ENCODE data around the gene ZNF117.

Gene ZNF117

GRCh38 chr7:64997164-64997908 lies 6.5 kb upstream of the ZNF117 start:
- H3K27me3 ChIP-seq (ENCODE audit: control insufficient read depth, insufficient read depth, low read length) = no peaks in the 10 kb centered on the region
- H3K9me3 ChIP-seq (ENCODE audit: control insufficient read depth, low read length) = no peaks in the 10 kb centered on the region
- no peak overlapping the region for H2AFZ ChIP-seq
- no peaks in the 10 kb centered on the region for H3K36me3 ChIP-seq (ENCODE audit: control insufficient read depth, insufficient read depth, low read length)
- H3K79me2 ChIP-seq = peaks cover 9% of the 10 kb centered on the region
- peak overlapping the region; percentile 85 for H3K27ac ChIP-seq
- no peak overlapping the region for H3K4me3 ChIP-seq (ENCODE audit: low read depth, low read length)
- TF ChIP-seq, protein P1, sequence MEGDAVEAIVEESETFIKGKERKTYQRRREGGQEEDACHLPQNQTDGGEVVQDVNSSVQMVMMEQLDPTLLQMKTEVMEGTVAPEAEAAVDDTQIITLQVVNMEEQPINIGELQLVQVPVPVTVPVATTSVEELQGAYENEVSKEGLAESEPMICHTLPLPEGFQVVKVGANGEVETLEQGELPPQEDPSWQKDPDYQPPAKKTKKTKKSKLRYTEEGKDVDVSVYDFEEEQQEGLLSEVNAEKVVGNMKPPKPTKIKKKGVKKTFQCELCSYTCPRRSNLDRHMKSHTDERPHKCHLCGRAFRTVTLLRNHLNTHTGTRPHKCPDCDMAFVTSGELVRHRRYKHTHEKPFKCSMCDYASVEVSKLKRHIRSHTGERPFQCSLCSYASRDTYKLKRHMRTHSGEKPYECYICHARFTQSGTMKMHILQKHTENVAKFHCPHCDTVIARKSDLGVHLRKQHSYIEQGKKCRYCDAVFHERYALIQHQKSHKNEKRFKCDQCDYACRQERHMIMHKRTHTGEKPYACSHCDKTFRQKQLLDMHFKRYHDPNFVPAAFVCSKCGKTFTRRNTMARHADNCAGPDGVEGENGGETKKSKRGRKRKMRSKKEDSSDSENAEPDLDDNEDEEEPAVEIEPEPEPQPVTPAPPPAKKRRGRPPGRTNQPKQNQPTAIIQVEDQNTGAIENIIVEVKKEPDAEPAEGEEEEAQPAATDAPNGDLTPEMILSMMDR (IDR thresholded peaks at IDR 0.05) = no peak
- no peak overlapping the region for H3K9ac ChIP-seq
- peaks cover 21% of the 10 kb centered on the region for H3K4me1 ChIP-seq
- no peak overlapping the region for H3K4me2 ChIP-seq (ENCODE audit: low read length)

DNA sequence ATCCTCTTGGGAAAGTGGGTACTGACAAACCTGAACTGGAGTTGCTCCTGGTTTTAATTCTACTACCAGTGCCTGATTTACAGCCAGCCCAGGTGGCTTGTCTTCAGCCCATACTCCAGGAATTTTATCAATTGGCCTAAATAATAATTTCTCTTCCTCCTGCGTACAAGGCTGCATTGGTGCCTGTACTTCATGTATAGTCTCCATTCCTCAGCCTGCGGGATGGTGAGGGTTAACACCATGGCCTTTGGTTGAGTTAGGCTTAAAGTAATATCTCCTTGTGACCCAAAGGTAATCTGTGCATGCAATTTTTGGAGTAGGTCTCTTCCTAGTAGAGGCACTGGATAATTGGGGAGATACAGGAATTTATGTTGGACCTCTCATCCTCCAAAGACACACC lies 5.5 kb upstream of the ZNF117 start:
- TF ChIP-seq, protein P1 (IDR thresholded peaks at IDR 0.05) = no peak
- H3K4me3 ChIP-seq (ENCODE audit: low read depth, low read length) = no peak overlapping the region
- H3K36me3 ChIP-seq (ENCODE audit: control insufficient read depth, insufficient read depth, low read length) = no peaks in the 10 kb centered on the region
- no peak overlapping the region for H3K9ac ChIP-seq
- no peaks in the 10 kb centered on the region for H3K27me3 ChIP-seq (ENCODE audit: control insufficient read depth, insufficient read depth, low read length)
- H3K9me3 ChIP-seq (ENCODE audit: control insufficient read depth, low read length) = no peaks in the 10 kb centered on the region
- no peak overlapping the region for H2AFZ ChIP-seq
- H3K4me2 ChIP-seq (ENCODE audit: low read length) = no peak overlapping the region
- H3K4me1 ChIP-seq = peaks cover 17% of the 10 kb centered on the region
- peaks cover 11% of the 10 kb centered on the region for H3K79me2 ChIP-seq
- H3K27ac ChIP-seq = peak overlapping the region; percentile 85

DNA sequence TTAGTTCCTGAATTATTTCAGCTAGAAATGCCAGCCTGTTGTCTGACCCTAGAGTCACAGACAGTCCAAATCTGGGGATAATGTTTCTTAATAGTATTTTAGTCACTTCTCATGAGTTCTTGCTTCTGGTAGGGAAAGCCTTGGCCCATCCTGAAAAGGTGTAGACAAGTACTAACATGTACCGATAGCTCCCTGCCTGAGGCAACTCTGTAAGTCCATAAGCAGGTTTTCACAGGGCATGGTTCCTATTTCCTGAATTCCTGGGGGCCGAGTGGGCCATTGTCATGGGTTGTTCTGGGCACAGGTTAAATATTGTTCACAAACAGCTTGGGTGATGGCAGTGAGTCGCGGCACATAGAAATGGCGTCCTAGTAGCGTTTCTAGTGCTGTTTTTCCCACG lies 3.1 kb upstream of the ZNF117 start:
- no peaks in the 10 kb centered on the region for H3K27me3 ChIP-seq (ENCODE audit: control insufficient read depth, insufficient read depth, low read length)
- no peak overlapping the region for H3K4me3 ChIP-seq (ENCODE audit: low read depth, low read length)
- peaks cover 9% of the 10 kb centered on the region for H3K4me1 ChIP-seq
- no peak overlapping the region for H3K4me2 ChIP-seq (ENCODE audit: low read length)
- no peak overlapping the region for H2AFZ ChIP-seq
- TF ChIP-seq, protein P1 (IDR thresholded peaks at IDR 0.05) = no peak
- H3K27ac ChIP-seq = no peak overlapping the region
- H3K9ac ChIP-seq = no peak overlapping the region
- peaks cover 11% of the 10 kb centered on the region for H3K79me2 ChIP-seq
- no peaks in the 10 kb centered on the region for H3K36me3 ChIP-seq (ENCODE audit: control insufficient read depth, insufficient read depth, low read length)
- H3K9me3 ChIP-seq (ENCODE audit: control insufficient read depth, low read length) = no peaks in the 10 kb centered on the region

DNA sequence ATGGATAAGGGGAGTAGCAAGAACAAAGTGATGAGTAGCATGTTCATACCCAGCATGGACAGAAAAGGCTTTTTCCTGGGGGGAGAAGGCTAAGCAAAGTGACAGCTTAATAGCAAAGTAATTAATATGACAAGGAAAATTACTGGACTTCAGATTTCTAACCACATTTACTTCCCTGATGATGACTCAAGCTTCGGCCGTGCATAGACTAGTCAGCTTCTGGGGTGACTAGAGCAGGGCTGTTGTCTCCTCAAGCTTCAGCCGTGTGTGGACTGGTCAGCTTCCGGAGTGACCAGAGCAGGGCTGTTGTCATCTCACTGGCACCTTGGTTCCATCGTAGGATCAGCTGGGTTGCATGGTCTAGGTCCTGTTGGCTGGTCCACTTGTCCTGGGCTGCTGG lies 2.1 kb upstream of the ZNF117 start:
- no peaks in the 10 kb centered on the region for H3K27me3 ChIP-seq (ENCODE audit: control insufficient read depth, insufficient read depth, low read length)
- no peaks in the 10 kb centered on the region for H3K36me3 ChIP-seq (ENCODE audit: control insufficient read depth, insufficient read depth, low read length)
- H3K27ac ChIP-seq = no peak overlapping the region
- no peak overlapping the region for H2AFZ ChIP-seq
- H3K79me2 ChIP-seq = peaks cover 11% of the 10 kb centered on the region
- TF ChIP-seq, protein P1 (IDR thresholded peaks at IDR 0.05) = no peak
- no peak overlapping the region for H3K4me3 ChIP-seq (ENCODE audit: low read depth, low read length)
- H3K9ac ChIP-seq = no peak overlapping the region
- no peak overlapping the region for H3K4me2 ChIP-seq (ENCODE audit: low read length)
- H3K4me1 ChIP-seq = peaks cover 5% of the 10 kb centered on the region
- H3K9me3 ChIP-seq (ENCODE audit: control insufficient read depth, low read length) = no peaks in the 10 kb centered on the region

- Histone ChIP-seq H3K9me3 (ENCODE audit: control insufficient read depth, low read length) (no peaks in the 10 kb centered on the region), H3K4me3 (ENCODE audit: low read depth, low read length) (no peak overlapping the region), H3K4me1 (no peaks in the 10 kb centered on the region), H3K36me3 (ENCODE audit: control insufficient read depth, insufficient read depth, low read length) (no peaks in the 10 kb centered on the region), H3K4me2 (ENCODE audit: low read length) (no peak overlapping the region), H3K9ac (no peak overlapping the region), H2AFZ (no peak overlapping the region), H3K27me3 (ENCODE audit: control insufficient read depth, insufficient read depth, low read length) (no peaks in the 10 kb centered on the region), H3K79me2 (peaks cover 5% of the 10 kb centered on the region), H3K27ac (no peak overlapping the region)
- TF ChIP-seq, protein P1 (IDR thresholded peaks at IDR 0.05) = no peak
These were observed 620 bp downstream of the ZNF117 start for GRCh38 chr7:64990216-64990615.

All from parathyroid adenoma (tissue), 2 donors.